ENCODE data around the gene WNT3A. TPM values are rescaled to one million over a fixed set of nuclear protein-coding genes. Genes with fewer than 3 reads are reported as not detected.

Gene WNT3A
- total and polyA plus RNA-seq, 9 of the 15 experiments (the other 6 are each of a cell fraction or from before 2014, with no cell fraction given): not detected

DNA sequence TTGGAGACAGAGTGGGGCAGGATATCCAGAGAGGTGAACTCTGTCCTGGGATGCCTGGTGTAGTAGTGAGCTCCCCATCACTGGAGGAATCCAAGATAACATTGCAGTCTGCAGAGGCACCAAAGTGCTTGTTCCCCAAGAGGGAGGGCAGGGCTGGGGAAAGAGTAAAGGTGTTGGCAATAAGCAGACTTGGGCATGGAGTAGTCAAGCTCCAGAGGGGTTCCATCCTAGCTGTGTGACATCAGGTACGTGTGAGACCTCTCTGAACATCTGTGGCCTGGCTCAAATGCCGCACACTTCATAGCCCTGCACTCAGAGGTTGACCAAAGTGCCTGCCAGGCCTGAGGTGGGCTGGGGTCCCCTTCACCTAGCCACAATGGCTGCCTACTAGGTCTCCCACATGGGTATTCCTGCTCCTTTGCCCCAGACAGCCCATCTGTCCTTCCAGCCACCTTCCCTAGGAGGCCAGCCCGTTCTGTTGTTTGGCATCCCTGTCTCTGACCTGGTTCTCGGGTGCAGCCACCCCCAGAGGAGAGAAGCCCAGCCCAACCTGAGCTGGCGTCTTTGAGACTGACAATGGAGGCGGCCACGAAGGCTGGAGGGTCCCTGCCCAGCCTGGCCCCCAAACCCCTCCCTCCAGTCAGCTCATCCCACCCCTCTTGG, 72.9 kb downstream of the WNT3A start (continued):
- TF ChIP-seq, protein P1, sequence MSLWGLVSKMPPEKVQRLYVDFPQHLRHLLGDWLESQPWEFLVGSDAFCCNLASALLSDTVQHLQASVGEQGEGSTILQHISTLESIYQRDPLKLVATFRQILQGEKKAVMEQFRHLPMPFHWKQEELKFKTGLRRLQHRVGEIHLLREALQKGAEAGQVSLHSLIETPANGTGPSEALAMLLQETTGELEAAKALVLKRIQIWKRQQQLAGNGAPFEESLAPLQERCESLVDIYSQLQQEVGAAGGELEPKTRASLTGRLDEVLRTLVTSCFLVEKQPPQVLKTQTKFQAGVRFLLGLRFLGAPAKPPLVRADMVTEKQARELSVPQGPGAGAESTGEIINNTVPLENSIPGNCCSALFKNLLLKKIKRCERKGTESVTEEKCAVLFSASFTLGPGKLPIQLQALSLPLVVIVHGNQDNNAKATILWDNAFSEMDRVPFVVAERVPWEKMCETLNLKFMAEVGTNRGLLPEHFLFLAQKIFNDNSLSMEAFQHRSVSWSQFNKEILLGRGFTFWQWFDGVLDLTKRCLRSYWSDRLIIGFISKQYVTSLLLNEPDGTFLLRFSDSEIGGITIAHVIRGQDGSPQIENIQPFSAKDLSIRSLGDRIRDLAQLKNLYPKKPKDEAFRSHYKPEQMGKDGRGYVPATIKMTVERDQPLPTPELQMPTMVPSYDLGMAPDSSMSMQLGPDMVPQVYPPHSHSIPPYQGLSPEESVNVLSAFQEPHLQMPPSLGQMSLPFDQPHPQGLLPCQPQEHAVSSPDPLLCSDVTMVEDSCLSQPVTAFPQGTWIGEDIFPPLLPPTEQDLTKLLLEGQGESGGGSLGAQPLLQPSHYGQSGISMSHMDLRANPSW (CRISPR knock-in tag; IDR thresholded peaks at IDR 0.05): no peak
- TF ChIP-seq HOXB6 (CRISPR knock-in tag; IDR thresholded peaks at IDR 0.05; ENCODE audit: borderline replicate concordance): no peak
- TF ChIP-seq SREBF1 (IDR thresholded peaks at IDR 0.05; ENCODE audit: borderline replicate concordance, low read depth, low read length): no peak
- peak; percentile 97 for TF ChIP-seq SMARCA5 (IDR thresholded peaks at IDR 0.05)
- TF ChIP-seq, protein P2, sequence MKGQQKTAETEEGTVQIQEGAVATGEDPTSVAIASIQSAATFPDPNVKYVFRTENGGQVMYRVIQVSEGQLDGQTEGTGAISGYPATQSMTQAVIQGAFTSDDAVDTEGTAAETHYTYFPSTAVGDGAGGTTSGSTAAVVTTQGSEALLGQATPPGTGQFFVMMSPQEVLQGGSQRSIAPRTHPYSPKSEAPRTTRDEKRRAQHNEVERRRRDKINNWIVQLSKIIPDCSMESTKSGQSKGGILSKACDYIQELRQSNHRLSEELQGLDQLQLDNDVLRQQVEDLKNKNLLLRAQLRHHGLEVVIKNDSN (CRISPR knock-in tag; IDR thresholded peaks at IDR 0.05): no peak
- no peak for TF ChIP-seq ELF4 (CRISPR knock-in tag; IDR thresholded peaks at IDR 0.05)
- peak in 1 of 2 experiments; percentile 63; a peak in 1 of 3 replicates for TF ChIP-seq CBX3 (IDR thresholded peaks at IDR 0.05; ENCODE audit: borderline replicate concordance in 1 of 2, low read length in 2 of 2)
- peak; percentile 86; the same call in 1 of the 2 replicates for TF ChIP-seq HDAC2 (IDR thresholded peaks at IDR 0.05)
- peak; percentile 99 for TF ChIP-seq BCOR (IDR thresholded peaks at IDR 0.05)
- TF ChIP-seq, protein P3, sequence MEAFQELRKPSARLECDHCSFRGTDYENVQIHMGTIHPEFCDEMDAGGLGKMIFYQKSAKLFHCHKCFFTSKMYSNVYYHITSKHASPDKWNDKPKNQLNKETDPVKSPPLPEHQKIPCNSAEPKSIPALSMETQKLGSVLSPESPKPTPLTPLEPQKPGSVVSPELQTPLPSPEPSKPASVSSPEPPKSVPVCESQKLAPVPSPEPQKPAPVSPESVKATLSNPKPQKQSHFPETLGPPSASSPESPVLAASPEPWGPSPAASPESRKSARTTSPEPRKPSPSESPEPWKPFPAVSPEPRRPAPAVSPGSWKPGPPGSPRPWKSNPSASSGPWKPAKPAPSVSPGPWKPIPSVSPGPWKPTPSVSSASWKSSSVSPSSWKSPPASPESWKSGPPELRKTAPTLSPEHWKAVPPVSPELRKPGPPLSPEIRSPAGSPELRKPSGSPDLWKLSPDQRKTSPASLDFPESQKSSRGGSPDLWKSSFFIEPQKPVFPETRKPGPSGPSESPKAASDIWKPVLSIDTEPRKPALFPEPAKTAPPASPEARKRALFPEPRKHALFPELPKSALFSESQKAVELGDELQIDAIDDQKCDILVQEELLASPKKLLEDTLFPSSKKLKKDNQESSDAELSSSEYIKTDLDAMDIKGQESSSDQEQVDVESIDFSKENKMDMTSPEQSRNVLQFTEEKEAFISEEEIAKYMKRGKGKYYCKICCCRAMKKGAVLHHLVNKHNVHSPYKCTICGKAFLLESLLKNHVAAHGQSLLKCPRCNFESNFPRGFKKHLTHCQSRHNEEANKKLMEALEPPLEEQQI (IDR thresholded peaks at IDR 0.05): no peak
- no peak for TF ChIP-seq ZNF280A (IDR thresholded peaks at IDR 0.05; ENCODE audit: low read depth, partially characterized antibody)
- no peak for TF ChIP-seq THRA (IDR thresholded peaks at IDR 0.05)
- TF ChIP-seq ZNF282 (CRISPR knock-in tag; IDR thresholded peaks at IDR 0.05): no peak
- peak; percentile 12; the same call in 1 of the 2 replicates for TF ChIP-seq ZBTB7A (IDR thresholded peaks at IDR 0.05; ENCODE audit: borderline replicate concordance, control insufficient read depth, low read depth, low read length)
- no peak for TF ChIP-seq POLR2AphosphoS2 (IDR thresholded peaks at IDR 0.05; ENCODE audit: low read length)
- no peak for TF ChIP-seq ZNF140 (CRISPR knock-in tag; IDR thresholded peaks at IDR 0.05)
- no peak for TF ChIP-seq POLR2AphosphoS5 (IDR thresholded peaks at IDR 0.05; ENCODE audit: control insufficient read depth, insufficient read depth, low read depth, low read length)
- no peak for TF ChIP-seq RCOR1 (IDR thresholded peaks at IDR 0.05; ENCODE audit: borderline replicate concordance in 1 of 2, low read depth in 2 of 2, low read length in 2 of 2)
